ENCODE results near the gene DDIAS.

- TF ChIP-seq, protein P1, sequence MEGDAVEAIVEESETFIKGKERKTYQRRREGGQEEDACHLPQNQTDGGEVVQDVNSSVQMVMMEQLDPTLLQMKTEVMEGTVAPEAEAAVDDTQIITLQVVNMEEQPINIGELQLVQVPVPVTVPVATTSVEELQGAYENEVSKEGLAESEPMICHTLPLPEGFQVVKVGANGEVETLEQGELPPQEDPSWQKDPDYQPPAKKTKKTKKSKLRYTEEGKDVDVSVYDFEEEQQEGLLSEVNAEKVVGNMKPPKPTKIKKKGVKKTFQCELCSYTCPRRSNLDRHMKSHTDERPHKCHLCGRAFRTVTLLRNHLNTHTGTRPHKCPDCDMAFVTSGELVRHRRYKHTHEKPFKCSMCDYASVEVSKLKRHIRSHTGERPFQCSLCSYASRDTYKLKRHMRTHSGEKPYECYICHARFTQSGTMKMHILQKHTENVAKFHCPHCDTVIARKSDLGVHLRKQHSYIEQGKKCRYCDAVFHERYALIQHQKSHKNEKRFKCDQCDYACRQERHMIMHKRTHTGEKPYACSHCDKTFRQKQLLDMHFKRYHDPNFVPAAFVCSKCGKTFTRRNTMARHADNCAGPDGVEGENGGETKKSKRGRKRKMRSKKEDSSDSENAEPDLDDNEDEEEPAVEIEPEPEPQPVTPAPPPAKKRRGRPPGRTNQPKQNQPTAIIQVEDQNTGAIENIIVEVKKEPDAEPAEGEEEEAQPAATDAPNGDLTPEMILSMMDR (IDR thresholded peaks at IDR 0.05), result no peak
- no peak for TF ChIP-seq POLR2A (IDR thresholded peaks at IDR 0.05)
These were observed 5.4 kb upstream of the DDIAS start for GRCh38 chr11:82896183-82896582.

Data from uterus (tissue), 2 donors.